Limb (tissue), 2 donors: Measurements from ENCODE around the gene CFTR.

ENCODE experiments used
- DNase-seq, 2 donors: peaks; one replicate each; pipeline ENCODE4 v3.0.0-alpha.2; 2016; ENCODE audit errors: extremely low spot score in 2 of 2

The CFTR gene

DNA sequence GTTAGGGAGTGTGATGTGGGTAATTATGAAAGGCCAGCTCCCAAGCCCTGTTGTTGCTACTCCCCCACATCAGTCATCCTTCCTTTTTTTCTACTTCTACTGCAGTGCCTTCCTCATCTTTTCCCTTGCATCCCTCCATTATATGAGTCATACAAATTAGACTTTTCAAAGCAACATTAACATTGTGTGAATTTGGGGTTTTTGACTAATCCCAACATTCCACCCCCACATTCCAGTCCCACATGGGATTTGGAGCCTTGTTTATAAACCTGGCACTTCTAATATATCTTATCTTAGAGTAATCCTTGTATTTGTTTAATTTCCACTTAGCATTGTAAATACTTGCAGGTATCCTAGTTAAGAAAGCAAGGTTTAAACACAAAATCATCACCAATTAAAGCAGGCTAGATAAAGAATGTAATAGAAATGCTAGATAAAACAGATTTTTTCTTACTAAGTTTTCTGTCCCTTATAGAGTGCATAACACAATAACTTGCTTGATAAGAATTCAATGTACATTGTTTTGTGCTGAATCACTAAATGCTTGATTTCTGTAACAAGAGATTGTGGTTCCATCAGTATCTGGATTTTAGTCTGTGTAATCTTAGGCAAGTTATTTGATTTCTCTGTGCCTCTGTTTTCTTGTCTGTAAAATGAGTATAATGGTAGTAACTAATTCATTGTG, 165.8 kb downstream of the CFTR start:
- DNase-seq: no peak

DNA sequence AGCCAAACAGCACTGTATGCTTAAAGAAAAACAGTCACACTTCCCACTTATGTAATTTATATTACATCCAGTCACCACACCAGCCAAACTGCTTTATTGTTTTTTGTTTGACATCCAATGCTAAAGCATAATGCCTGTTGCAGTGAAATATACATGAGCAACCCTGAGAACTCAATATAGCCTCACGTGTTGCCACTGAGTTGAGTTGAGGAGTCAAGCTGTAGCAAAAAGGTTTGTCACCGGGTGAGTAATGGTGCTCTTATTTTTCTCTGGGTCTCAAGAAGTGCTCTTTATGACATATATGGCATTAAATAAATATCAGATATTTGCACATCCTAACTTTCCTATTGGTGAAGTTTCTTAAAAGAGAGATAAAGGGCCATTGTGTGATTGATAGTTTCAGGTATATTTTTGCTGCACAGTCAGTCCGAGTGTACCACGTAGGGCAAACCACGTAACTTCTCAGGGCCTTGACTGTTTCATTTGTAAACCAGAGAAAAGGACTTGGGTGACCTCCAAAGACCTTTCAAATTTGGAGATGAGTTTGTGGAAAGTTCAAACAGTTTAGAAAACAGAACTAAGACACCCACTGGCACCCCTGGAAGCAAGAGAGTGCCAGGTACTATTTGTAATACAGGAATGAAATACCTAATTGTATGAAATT, 168.5 kb downstream of the CFTR start:
- no peak for DNase-seq

- DNase-seq: no peak
These were observed 173.3 kb downstream of the CFTR start for GRCh38 chr7:117652943-117653680.

DNA sequence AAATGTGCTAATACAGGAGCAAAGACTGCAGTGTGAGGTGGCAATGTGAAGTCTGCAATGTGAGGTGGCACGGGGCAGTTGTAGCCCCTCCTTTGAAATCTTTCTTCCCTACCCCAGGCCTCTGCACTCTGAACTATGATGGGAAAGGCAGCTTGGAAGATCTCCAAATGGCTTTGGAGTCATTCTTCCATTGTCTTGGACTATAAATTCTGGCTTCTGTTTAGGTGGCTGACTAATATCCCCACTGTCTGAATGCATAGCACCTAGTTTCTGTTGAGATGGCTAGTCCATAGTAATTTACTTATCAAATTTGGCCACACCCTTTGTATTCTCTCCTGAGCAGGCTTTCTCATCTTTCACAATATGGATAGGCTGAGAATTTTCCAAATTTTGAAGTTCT, 175.0 kb downstream of the CFTR start:
- no peak for DNase-seq

DNA sequence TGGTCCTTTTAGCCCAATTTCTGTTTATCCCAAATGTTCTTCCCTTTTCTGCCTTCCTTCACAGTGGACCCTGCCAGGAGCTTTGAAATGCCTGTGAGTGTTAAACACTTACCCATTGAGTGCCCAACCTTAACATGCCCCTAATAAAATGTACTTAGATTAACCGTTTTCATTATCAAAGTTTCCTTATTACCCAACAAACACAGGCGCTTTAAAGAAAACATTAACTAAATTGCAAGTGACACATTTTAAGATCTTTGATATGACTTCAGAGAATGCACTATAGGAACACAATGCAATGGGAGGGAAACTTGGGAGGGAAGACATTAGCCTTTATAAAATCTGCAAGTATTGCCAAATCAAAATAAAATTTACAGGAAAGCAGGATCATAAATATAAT, 177.0 kb downstream of the CFTR start:
- DNase-seq: no peak

DNA sequence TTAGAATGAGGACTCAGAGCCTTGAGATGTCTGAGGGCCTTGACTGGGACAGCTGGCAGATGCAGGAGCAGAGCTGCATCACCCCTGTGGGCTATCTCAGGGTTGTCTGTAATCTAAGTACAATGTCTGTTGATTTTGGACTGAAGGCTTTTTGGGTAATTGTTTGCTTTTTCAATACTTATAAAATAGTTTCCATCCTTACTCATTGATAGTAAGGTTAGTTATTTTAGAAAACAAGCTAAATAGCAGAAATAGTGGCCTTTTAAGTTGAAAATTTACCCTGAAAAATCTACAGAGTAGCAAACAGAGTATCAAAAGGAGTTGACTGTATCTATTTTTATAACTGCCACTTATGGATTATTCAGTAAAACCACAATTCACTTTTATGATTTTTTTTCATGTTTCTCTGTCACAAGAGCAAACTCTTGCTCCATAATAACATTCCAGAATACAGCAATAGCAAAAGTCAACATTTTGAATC, 179.7 kb downstream of the CFTR start:
- no peak for DNase-seq

GRCh38 chr7:117661328-117661727, 181.5 kb downstream of the CFTR start:
- no peak for DNase-seq

DNA sequence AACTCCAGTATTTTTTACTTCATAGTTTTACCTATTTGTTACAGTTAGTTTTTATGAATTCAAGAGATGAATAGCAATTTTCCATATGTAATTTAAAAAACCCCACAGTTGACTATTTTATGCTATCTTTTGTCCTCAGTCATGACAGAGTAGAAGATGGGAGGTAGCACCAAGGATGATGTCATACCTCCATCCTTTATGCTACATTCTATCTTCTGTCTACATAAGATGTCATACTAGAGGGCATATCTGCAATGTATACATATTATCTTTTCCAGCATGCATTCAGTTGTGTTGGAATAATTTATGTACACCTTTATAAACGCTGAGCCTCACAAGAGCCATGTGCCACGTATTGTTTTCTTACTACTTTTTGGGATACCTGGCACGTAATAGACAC, 184.2 kb downstream of the CFTR start:
- no peak for DNase-seq

- DNase-seq: no peak
These were observed 185.5 kb downstream of the CFTR start for GRCh38 chr7:117665368-117665767.

- no peak for DNase-seq
These were observed 186.2 kb downstream of the CFTR start for GRCh38 chr7:117666031-117666430.

GRCh38 chr7:117666689-117667088, 186.9 kb downstream of the CFTR start:
- no peak for DNase-seq

- no peak for DNase-seq
These were observed 187.6 kb downstream of the CFTR start for GRCh38 chr7:117667456-117667855.

GRCh38 chr7:117669818-117670217, 190.0 kb downstream of the CFTR start:
- no peak for DNase-seq

- DNase-seq: no peak
These were observed 192.6 kb downstream of the CFTR start for GRCh38 chr7:117672453-117672852.

GRCh38 chr7:117673367-117673766, 193.5 kb downstream of the CFTR start:
- no peak for DNase-seq

GRCh38 chr7:117673839-117674238, 194.0 kb downstream of the CFTR start:
- no peak for DNase-seq

- DNase-seq: no peak
These were observed 194.8 kb downstream of the CFTR start for GRCh38 chr7:117674617-117675016.

DNA sequence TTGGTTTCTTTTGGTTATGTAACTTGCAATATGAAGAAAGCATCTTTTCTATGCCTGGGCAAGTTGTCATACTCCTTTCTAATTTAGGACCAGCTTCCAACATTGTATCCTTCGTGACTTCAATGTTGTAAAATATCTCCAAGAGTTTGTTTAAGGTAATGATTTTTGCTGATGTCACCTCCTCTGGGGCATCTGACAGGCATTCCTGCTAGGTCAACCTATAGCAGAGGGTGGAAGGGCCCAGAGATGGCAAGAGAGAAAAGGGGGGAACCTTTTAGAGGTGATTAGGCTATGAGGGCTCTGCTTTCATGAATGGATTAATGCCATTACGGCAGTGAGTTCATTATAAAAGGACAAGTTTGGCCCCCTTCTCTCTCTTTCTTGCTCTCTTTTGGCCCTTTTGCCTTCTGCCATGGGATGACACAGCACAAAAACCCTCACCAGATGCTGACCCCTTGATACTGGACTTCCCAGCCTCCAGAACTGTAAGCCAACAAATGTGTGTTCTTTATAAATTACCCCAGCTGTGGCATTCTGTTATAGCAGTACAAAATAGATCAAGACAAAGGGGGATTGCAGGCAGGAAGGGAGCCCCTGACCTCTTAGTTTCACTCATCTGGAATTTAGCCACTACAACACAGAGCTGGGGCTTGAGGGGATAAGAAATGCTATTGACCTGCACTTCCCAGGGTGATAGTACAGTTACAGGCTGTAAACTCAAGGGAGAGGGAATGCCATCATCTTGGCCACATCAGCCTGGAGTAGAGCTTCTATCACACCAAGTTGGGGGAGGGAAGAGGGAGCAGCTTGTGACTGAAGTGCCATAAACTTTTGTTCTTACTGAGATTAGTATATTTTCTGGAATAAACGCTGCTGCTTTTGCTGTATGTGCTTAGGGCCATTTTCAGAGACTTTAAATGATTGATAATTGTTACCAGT, 195.9 kb downstream of the CFTR start:
- DNase-seq: no peak

GRCh38 chr7:117679120-117679519, 199.3 kb downstream of the CFTR start:
- DNase-seq: no peak

- no peak for DNase-seq
These were observed 203.0 kb downstream of the CFTR start for GRCh38 chr7:117682681-117683385.
